Stimulated activated CD8-positive, alpha-beta memory T cell treated with anti-CD3 and anti-CD28 coated beads, Interleukin-7, amount 100 ng/mL, for 48 hours (primary cell): ENCODE results near the gene C2CD2.

Source experiments
- DNase-seq, 2 donors: peaks; one replicate each; pipeline ENCODE4 v3.0.0-alpha.2; 2020; ENCODE audit warnings: low read depth in 1 of 2; ENCODE audit errors: extremely low read depth in 1 of 2

Gene C2CD2

DNA sequence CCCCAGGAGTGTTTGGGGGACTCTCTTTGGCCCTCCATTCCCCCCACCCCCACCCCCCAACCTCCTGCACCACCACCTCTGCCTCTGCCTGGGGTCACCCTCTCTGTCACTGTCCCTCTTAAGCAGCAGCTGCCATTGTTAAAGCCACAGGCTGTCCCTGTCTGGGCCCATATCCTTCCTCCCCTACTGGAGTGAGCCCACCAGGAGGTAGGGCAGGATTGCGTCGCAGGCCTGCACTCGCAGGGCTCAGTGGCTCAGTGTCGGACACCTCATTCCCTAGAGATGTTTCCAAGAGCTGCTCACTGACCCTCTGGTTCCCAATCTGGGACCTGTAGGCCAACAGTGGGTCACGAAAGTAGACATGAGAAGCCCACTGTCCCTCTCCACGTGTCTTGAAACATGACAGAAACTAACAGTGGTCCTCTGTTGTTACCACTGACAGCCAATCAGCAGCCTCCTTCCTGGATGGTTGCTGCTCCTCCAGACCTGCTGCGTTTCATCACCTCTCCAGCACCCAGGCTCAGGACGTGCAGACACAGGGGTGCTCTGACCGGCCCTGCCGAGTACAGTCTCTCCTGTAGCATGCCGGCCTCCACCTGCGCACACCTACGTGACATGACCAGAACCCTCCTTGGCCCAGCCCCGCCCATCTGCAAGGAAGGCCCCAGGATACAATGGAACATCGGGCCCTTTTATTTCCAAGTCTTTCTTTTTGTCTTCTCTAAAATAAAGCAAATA lies 82.4 kb downstream of the C2CD2 start:
- no peak for DNase-seq

DNA sequence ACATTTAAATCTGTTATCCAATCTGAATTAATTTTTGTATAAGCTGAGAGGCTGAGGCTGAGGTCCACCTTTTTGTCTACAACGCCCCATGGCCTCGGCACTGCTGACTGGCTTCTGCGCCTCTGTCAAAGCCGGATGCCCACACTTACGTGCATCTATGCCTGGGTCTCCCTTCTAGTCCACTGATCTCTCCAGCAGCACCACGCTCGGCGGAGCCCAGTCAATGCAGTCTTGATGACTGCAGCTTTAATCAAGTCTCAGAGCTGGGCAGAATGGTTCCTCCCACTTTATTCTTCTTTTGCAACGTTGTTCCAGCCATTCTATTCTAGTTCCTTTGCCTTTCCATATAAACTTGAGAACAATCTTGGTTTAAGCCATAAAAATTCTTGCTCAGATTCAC lies 84.0 kb downstream of the C2CD2 start:
- DNase-seq = no peak

DNA sequence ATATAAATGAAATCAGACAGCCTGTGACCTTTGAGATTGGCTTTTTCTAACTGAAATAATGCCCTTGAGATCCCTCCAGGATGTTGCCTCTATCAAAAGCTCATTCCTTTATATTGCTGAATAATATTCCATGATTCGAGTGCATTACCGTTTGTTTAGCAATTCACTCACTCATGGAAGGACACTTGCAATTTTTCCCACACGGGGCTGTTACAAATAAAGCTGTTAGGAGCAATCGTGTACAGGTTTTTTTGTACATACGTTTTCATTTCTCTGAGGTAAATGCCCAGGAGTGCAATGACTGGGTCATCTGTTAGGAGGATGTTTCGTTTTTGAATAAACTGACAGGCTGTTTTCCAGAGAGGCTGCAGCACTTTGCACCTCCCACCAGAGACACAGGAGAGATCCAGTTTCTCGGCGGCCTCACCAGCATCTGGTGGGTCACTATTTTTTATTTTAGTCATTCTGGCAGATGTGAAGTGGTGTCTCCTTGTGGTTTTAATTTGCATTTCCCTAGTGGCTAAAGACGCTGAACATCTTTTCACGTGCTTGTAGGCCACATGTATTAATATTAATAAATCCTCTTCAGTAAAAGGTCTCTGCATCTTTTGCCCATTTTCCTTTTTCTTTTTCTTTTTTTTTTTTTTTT lies 85.6 kb downstream of the C2CD2 start:
- no peak for DNase-seq

DNA sequence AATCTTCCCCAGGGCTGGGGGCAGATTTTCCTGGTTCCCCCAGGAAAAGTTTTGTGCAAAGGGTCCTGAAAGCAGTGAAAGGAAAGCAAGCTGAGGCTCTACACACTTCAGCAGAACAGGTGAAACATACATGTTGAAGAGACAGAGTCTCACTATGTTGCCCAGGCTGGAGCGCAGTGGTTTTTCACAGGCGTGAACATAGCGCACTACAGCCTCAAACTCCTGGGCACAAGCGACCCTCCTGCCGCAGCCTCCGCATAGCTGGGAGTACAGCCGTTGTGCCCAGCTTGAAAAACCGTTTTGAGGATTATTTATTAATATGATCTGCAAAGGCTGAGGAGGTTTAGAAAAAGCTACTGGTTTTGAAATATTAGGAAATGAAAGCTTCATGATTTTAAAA lies 86.5 kb downstream of the C2CD2 start:
- DNase-seq = no peak

DNA sequence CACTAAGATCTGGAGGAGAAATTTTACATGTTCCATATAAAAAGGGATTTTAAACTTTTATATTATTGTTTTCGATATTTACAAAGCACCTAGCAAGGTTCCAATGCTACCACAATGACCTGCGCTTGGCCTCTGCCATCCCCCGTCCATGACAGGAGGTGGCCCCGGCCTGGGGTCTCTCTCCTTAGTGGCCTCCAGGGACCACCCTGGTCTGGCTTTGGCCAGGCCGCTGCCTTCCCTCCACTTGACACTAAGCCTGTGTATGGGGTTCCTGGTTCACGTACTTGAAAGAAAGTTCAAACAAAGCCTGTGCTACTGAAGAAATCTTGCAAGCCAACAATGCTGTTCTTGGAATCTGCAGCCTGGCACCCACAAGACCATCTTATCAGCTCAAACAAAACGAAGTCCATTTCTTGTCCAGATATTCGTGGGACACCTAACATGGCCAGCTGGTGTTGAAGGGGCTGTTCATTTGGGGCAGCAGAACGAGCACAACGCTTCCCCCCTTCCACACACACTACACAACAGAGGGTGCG lies 87.5 kb downstream of the C2CD2 start:
- DNase-seq = no peak

DNA sequence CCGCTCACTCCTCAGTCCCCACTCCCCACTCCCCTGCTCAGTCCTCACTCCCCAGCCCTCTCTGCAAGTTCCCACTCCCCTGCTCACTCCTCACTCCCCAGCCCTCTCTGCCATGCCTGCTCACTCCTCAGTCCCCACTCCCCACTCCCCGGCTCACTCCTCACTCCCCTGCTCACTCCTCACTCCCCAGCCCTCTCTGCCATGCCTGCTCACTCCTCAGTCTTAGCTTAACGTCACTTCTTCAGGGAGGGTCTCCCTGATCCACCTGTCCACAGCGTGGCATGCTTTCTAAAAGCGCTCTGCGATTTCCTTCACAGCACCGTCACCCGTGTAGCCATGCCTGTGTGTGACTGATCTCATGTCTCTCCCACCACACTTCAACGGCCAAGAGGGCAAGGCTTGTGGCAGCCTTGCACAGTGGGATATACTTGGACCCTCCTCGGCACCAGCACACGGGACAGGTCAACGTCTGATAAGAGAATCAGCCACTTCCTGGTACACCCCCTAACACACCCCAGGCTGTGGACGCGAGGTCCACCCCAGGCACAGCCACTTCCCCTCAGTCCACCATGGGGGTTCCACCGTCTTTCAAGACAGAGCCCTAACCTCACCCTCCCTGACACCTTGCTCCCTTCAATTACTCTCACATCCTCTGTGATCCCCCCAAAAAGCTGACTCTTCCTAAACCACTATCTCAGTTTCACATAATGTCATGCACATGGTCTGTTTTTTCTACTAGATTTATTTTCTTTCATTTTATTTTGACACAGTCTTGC lies 88.6 kb downstream of the C2CD2 start:
- no peak for DNase-seq

DNA sequence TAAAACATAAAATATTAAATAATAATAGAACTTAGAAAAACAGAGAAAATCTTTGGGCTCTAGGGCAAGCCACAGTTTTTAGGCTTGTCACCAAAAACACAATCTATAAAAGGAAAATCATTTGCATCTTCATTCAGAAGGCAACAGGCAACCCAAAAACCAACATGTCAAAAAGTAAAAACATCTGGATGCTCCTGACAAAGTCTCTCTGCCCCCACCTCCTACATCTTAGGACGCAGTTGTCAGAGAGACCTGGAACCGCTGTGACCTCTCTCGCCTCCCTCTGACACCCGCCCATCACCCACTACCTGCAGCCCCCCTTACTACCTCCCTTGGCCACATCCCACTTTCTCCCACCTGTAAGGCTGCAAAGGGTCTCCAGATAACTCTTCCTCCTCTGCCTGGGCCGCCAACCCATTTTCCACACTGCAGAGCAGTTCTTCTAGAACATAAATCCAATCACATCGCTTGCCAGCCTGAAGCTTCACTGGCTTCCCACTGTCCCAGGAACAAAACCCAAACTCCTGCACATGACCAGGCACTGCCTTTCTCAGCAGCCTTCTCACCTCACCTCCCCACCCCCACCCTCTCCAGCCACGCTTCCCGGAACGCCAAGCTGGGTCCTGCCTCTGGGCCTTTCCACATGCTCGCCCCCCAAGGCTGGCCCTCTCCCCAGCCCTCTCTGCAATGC lies 89.4 kb downstream of the C2CD2 start:
- DNase-seq = no peak

DNA sequence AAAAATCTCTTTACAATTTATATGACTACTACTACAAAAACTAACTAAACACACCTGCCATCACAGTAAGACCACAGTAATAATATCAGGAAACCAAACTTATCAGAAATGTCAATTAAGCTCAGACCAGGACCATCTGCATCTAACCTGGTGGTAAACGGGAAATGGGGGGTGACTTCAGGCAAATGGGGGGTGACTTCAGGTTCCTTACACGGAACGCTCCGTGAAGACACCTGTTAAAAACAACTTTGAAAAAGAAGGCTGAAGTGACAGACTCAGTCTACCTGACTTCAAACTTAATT lies 90.4 kb downstream of the C2CD2 start:
- no peak for DNase-seq

DNA sequence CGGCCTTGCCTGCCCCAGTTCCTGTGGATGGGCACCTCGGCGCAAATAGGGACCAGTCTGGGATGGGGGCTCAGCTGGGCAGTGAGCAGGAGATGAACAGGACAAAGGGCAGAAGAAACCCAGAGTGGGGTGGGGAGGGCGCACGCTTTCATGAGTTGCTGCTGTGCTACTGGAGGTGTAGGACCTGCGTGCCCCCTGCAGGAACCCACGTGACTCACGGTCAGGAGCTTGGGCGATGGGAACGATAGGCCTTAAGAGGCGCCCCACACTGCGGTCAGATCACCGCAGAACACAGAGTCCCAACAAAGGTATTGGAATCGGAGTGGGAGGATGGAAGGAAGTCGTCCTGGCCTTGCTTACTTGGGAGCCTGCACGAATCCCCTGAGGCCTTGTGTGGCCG lies 91.8 kb downstream of the C2CD2 start:
- no peak for DNase-seq

DNA sequence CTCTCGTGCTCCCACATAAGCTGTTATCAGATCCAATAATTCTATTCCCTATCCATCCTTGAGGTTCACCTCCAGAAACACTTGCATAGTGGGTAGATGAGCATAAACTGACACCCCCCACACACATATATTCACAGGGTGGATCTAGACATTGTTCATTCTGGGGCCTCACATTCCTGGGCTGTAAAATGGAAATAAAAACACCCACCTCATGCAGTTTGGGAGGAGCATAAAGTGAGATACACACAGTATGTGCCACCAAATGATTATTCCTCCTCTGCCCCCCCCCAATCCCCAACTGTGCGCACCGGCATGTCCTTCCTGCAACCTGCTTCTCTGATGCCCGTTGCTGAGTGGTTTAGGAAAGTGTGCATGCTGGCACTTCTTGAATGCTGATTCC lies 92.6 kb downstream of the C2CD2 start:
- no peak for DNase-seq

DNA sequence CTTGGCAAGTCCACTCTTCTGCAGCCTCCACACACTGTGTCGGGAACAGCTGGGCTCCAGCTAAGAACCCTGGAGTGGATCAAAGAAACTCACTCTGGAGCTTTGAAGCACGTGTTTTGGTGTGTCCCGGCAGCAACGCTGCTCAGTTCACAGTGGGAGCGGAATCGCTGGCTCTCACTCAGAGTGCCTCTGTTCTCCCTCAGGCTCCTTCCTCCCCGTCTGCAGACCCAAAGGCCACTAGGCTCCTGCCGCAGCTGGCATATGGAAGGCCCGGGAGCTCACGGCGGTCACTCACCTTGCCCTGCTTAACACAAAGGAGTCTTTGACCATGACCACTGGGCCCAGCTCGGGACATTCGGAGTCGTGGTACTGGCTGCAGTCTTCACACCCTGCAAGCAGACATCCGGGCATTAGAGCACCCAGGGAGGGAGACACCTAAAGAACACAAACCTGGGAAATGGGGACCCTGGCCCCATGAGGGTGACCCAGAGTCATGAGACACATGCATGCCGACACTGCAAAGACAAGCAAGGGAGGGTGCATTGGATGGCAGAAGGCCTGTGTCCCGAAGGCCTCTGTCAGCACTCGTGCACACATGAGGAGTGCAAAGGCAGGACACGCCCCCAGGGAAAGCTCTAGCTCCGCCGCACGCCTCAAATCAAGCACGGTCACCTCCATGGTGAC lies 94.4 kb downstream of the C2CD2 start:
- DNase-seq = no peak

DNA sequence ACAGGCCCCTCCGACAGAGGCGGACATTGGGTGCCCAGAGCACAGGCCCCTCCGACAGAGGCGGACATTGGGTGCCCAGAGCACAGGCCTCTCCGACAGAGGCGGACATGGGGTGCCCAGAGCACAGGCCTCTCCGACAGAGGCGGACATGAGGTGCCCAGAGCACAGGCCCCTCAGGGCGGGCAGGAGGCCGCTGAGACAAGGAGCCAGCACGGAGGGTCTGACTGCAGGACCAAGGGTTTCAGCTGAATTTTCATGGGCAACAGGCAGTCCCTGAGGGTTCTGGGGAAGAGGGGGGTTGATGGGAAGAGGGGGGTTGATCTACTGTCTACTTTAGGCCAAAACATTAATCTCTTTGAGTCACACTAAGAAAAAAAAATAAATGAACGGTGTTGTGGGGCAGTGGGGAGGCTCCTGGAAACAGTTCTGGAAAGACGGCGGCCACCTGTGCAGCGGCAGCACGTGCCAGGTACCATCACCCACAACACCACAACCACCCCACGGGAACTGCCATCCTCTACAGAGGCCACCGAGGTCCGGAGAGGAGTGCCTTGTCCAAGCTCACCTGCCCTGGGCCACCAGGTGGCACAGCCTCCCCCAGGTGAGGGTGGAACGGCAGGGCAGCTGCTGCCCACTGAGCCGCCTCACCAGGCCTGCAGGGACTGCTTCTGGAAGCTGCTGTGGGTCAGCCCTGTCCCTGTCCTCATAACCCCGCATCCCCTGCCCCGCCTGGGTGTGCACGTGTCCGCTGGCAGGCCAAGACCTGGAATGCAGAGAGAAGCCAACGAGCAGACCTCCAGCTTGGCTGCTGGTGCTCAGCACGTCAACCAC lies 95.1 kb downstream of the C2CD2 start:
- no peak for DNase-seq

DNA sequence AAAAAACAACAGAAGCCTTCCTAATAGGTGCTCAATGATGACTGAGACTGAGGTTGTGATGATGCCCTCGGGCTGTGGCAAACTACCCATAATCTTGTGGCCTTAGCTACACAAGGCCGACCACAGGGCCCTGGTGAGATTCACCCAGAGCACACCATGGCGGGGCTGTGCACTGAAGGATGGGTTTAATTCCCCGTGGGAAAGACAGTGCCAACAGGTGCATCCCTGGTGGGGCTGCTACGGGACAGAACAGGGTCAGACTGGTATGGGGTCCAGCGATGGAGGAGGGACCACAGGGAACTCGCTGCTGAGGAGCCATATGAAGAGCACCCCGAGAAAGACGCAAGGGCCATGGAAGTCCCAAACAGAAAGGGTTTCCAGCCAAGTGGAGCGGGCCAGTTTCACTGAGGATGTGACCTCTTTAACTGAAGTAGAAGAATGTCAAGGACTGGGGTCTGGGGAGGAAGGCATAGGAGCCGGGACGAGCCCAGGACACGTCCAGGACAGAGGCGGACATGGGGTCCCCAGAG lies 96.0 kb downstream of the C2CD2 start:
- no peak for DNase-seq

DNA sequence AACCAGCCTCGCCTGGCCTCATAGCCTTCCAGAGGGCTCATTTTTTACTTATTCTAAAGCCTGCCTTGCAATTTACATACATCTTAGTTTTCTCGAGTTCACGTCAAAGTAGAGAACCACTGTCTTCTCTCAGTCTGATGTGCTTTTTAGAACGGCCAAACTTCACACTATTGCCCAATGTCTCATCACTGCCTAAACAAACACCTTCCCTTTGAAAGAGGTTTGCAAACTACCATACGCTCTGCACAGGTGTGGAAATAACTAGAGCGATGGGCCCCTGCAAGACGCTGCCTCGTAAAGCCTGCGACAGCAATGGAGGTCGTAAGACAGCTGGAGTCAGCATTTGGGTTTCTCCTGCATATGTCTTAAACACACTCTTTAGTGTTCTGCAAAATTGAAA lies 97.2 kb downstream of the C2CD2 start:
- no peak for DNase-seq

DNA sequence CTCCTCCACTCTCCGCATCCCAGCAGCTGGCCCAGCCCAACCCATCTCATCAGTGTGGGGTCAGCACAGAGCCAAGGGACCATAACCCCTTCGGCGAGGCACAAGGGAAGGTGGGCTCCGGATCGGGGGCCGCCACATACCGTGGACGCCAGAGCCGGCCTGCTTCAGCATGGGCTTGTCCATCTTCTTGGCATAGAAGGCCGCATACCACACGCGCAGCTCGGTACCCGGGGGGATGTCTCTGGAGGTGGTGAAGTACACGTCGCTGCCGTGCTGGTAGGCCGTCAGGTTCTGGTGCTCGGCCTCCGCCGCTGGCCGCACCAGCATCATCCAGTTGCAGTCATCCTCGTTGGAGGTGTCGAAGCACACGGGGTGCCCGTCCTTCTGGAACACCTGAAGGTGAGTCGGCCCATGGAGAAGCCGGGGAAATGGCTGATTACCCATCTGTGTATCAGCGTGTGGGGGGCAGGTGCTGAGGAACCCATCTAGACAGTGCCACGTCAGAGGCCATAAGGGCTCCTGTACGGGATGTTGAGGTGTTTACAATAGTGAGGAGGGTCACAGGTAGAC lies 99.3 kb downstream of the C2CD2 start:
- DNase-seq = no peak

DNA sequence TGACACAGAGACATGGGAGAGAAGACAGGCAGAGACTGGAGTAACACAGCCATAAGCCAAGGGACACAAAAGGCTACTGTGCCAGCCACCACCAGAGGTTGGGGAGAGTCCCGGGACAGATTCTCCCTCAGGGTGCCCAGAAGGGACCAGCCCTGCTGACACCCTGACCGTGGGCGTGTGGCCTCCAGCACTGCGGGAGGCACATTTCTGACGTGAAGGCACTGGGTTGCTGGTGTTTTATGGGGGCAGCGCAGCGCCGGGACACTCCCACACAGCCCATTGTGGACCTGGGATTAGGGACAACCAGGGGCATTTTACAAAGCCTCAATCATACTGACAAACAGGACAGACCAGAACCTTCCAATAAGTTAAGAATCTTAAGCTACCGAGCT lies 100.9 kb downstream of the C2CD2 start:
- DNase-seq = no peak

DNA sequence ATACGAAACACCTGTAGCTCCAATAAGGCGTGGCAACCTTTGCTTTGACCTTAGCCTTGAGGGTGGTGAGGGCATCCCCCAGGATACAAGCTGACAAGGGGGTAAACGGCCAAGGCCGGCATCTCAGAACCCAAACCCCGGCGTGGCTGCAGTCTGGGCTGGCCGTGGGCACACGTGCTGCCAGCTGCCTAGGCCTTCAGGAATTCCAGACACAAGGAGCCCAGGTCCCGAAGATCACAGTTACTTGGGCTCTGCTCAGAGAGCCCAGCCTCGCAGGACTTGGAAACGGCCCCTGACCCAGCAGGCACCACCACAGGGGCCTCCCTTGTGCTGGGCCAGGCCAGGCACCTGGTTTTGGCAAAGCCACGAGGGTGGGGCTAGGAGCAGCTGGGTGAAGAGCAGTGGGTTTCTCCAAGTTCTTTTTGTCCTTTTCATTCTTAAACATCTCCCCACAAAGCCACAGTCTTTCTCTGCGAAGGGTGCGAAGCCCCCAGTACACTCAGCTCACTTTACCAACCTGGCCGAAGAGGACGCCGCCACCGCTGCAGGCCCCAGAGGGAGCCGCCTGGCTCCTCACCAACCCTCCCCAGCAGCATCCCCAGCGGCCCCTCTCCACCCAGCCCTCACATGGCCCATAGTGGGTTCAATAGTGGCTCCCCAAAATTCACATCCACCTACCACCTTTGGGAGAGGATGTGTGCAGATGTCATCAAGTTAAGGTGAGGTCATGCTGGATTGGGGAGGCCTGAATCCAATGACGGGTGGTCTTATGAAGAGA lies 101.5 kb downstream of the C2CD2 start:
- DNase-seq = no peak

DNA sequence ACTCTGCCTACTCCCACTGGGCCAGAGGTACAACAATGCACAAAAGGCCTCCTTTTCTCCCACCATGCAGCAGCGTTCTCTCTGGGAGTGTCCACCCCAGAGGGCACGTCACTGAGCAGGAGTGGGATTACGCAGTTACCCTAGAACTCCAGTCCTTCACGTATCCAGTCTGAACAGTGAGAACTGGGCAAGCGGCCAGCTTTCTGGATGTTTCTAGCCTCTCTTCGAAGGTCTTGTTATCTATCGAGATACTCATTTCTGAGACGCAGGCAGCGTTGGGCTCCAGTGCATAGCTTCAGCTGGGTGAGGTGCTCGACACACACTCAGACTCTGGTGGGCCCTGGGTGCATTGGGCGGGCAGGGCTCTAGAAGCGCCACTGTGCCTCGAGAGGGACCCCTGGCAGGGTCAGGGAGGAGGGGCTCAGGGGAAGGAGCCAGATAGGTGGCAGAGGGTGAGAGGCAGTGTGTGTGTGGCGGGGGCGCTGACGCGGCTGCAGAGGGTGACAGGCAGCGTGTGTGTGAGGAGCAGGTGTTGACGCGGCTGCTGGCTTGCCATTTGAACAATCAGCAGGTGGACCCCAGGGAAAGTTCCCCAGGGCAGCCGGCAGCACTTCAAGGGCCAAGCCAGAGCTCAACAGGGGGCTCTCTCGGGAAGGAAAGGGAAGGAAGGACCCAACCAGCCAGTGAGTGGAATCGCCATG lies 102.6 kb downstream of the C2CD2 start:
- no peak for DNase-seq
